Glutamatergic neuron (in vitro differentiated cells): ENCODE data around the gene PTPRN. TPM values are rescaled to one million over a fixed set of nuclear protein-coding genes. Genes with fewer than 3 reads are reported as not detected.

Experiments used
- DNase-seq: peaks from one replicate; pipeline ENCODE4 v3.0.0; 2022
- H3K27ac Mint-ChIP-seq: one replicate; pipeline ENCODE4 v1.8.0; 2020; ENCODE audit warnings: mild to moderate bottlenecking, mixed read lengths, inconsistent platforms; ENCODE audit not compliant: unreplicated experiment
- H3K27me3 Mint-ChIP-seq: one replicate; pipeline ENCODE4 v1.8.0; 2020; ENCODE audit warnings: mild to moderate bottlenecking, moderate library complexity, mixed read lengths, inconsistent platforms; ENCODE audit not compliant: unreplicated experiment
- H3K36me3 Mint-ChIP-seq: one replicate; pipeline ENCODE4 v1.8.0; 2020; ENCODE audit warnings: mild to moderate bottlenecking, mixed read lengths, inconsistent platforms; ENCODE audit not compliant: unreplicated experiment
- H3K4me1 Mint-ChIP-seq: one replicate; pipeline ENCODE4 v1.8.0; 2020; ENCODE audit warnings: mild to moderate bottlenecking, low read depth, mixed read lengths, inconsistent platforms; ENCODE audit not compliant: unreplicated experiment
- H3K4me3 Mint-ChIP-seq: one replicate; pipeline ENCODE4 v1.8.0; 2020; ENCODE audit warnings: mild to moderate bottlenecking, mixed read lengths, inconsistent platforms; ENCODE audit not compliant: unreplicated experiment
- H3K9me3 Mint-ChIP-seq: one replicate; pipeline ENCODE4 v1.8.0; 2020; ENCODE audit warnings: mild to moderate bottlenecking, moderate library complexity, mixed read lengths, inconsistent platforms; ENCODE audit not compliant: unreplicated experiment
- CTCF ChIP-seq: fragments of 200-600 bp; sonication (generic); IDR thresholded peaks from one replicate; pipeline ENCODE4 v1.5.0; 2021; ENCODE audit not compliant: partially characterized antibody, unreplicated experiment
- total RNA-seq: library from RNA; stranded (reverse); fragmentation: NEBNext Ultra II Directional; extraction: Animal tissue kit (Norgen Biotek cat#: 25700); gene quantifications from one replicate; pipeline ENCODE4 v1.2.1, GENCODE V29; 2021; ENCODE audit not compliant: unreplicated experiment

PTPRN gene
- total RNA-seq, 1 donor from 2014 or later: 104 TPM

- Mint-ChIP-seq H3K4me1 (peaks cover 4% of the 10 kb centered on the region), H3K4me3 (no peak overlapping the region), H3K27ac (no peak overlapping the region), H3K27me3 (peaks cover 9% of the 10 kb centered on the region), H3K36me3 (no peaks in the 10 kb centered on the region), H3K9me3 (peaks cover 10% of the 10 kb centered on the region)
- DNase-seq: no peak
- TF ChIP-seq CTCF: no peak
Measured at GRCh38 chr2:219271021-219271420, 38.2 kb downstream of the PTPRN start.

- DNase-seq: no peak
- H3K36me3 Mint-ChIP-seq: no peaks in the 10 kb centered on the region
- H3K27ac Mint-ChIP-seq: no peak overlapping the region
- H3K4me1 Mint-ChIP-seq: peaks cover 4% of the 10 kb centered on the region
- peaks cover 9% of the 10 kb centered on the region for H3K27me3 Mint-ChIP-seq
- TF ChIP-seq CTCF: no peak
- H3K9me3 Mint-ChIP-seq: peaks cover 11% of the 10 kb centered on the region
- H3K4me3 Mint-ChIP-seq: peak overlapping the region; percentile 11
Measured at GRCh38 chr2:219270055-219270372, 39.2 kb downstream of the PTPRN start.

DNA sequence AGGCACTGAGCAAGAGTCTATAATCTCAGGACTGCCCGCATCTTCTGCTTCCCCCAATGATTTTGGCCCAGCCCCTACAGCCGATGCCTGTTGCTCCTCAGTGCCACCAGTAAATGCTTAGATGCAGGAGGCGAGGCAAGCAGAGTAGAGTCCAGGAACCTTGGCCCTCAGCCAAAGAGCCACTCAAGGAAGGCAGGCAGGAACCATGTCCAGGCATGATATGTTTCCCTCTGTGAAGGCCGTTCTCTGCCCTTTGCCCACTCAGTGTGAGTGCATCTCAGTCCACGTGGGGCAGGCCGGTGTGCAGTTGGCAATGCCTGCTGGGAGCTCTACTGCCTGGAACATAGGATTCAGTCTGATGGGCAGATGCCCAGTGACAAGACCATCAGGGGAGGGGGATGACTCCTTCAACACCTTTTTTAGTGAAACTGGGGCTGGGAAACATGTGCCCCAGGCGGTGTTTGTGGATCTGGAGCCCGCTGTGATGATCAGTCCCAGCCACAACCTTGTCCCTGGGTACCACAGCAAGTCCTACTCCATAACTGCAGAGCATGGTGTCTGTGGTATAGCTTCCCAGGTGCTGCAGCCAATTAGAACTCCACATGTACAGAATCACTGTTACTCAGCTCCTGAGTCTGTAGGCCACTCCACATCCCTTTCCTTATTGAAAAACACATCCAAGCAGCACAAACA is 39.7 kb downstream of the PTPRN start:
- H3K4me1 Mint-ChIP-seq: no peaks in the 10 kb centered on the region
- TF ChIP-seq CTCF: no peak
- no peak overlapping the region for H3K4me3 Mint-ChIP-seq
- no peaks in the 10 kb centered on the region for H3K36me3 Mint-ChIP-seq
- peaks cover 6% of the 10 kb centered on the region for H3K9me3 Mint-ChIP-seq
- no peak for DNase-seq
- peaks cover 8% of the 10 kb centered on the region for H3K27me3 Mint-ChIP-seq
- H3K27ac Mint-ChIP-seq: no peak overlapping the region

DNA sequence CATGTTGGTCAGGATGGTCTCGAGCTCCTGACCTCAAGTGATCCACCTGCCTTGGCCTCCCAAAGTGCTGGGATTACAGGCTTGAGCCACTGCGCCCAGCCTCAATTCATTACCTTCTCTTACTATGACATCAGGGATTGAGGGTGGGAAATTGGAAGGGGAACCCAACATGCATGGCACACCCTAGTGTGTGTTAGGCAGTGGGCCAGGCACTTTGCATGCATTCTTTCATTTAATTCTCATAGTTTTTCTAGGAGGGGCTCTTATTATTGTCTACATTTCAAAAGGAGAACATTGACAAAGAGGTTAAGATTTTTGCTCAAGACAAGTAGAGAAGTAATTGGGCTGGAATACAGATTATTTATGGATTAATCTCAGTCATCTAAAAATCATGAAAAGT is 40.9 kb downstream of the PTPRN start:
- TF ChIP-seq CTCF: no peak
- DNase-seq: no peak
- no peaks in the 10 kb centered on the region for H3K4me1 Mint-ChIP-seq
- H3K9me3 Mint-ChIP-seq: peaks cover 4% of the 10 kb centered on the region
- no peaks in the 10 kb centered on the region for H3K36me3 Mint-ChIP-seq
- H3K27me3 Mint-ChIP-seq: peaks cover 6% of the 10 kb centered on the region
- H3K27ac Mint-ChIP-seq: no peak overlapping the region
- H3K4me3 Mint-ChIP-seq: no peak overlapping the region

GRCh38 chr2:219266886-219267285 is 42.3 kb downstream of the PTPRN start:
- peaks cover 6% of the 10 kb centered on the region for H3K27me3 Mint-ChIP-seq
- no peaks in the 10 kb centered on the region for H3K4me1 Mint-ChIP-seq
- peaks cover 3% of the 10 kb centered on the region for H3K9me3 Mint-ChIP-seq
- H3K4me3 Mint-ChIP-seq: no peak overlapping the region
- no peaks in the 10 kb centered on the region for H3K36me3 Mint-ChIP-seq
- DNase-seq: no peak
- TF ChIP-seq CTCF: no peak
- no peak overlapping the region for H3K27ac Mint-ChIP-seq
